CD4-positive, alpha-beta T cell treated with Interferon gamma for 1 hour (primary cell): Measurements from ENCODE around the gene CAMSAP3.
A peak's percentile ranks its signal among the peaks of the same experiment; 100 is the strongest.

Source experiments
- DNase-seq: peaks from one replicate; pipeline ENCODE4 v3.0.0-alpha.2; 2020

The CAMSAP3 gene

GRCh38 chr19:7648265-7649014 lies 52.8 kb downstream of the CAMSAP3 start:
- no peak for DNase-seq

GRCh38 chr19:7650148-7650547 lies 54.5 kb downstream of the CAMSAP3 start:
- no peak for DNase-seq

DNA sequence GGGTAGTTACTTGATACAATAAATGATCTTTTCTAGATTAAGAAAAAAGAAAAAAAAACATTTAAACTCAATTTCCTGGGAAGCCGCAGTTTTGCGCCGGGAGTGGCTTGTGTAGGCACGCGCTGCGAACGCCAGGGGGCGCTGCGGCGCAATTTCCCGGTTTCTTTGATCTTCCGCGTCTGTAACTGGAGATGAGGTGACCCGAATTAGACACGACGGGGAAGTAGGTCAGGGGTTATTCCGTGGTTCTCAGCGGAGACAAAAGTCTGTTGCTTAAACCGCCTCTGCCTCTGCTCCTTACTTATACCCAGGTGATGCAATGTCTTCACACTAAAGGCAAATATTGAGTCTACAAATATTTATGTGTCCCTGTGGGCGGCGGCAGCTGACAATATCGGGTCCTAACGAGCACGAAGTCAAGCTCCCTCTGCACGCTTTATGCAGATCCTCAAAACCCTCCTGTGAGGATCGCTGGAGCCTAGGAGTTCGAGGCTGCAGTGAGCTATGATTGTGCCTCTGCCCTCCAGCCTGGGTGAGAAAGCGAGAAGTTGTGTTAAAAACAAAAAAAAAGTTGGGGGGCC lies 56.5 kb downstream of the CAMSAP3 start:
- DNase-seq, result peak; percentile 84

- DNase-seq, result no peak
Measured at GRCh38 chr19:7654401-7654800, 58.7 kb downstream of the CAMSAP3 start.

DNA sequence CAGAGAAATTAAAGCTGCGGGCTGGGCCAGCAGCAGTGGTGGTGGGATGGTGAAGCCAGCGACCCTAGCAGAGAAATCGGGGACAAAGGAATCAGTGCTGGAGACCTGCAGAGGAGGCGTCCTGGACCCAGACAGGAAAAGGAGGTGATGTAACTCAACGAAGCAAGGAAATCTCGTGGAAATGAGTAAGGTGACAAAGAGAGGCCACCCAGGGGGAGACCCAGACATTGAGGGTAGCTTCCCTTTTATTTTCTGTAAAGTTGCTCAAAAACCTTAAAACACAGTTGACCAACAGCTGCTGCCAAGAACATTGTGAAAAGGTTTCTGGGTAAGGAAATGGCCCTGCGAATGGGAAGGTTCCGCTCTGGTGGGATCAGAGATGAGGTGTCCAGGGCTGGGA lies 59.9 kb downstream of the CAMSAP3 start:
- DNase-seq, result peak; percentile 45

DNA sequence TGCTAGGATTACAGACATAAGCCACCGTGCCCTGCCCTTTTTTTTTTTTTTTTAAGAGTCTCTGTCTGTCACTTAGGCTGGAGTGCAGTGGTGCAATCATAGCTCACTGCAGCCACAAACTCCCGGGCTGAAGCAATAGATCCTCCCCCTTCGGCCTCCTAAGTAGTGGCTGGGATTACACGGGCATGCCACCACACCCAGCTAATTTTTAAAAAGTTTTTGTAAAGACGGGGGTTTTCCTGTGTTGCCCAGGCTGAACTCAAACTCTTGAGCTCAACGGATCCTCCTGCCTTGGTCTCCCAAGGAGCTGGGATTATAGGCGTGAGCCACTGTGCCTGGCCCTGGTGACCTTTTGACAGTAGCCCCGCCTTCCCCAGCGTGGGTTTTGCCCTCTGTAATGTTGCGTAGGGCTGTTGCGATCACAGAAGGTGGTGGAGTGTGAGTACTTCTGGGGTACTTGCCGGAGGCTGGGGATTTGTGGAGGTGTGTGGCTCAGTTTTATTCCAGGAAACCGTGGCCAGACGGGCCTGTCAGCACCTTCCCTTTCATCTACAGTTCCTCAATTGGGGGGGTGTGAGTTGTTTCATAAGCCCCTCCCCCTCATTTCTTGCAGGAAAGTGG lies 61.6 kb downstream of the CAMSAP3 start:
- DNase-seq, result peak; percentile 78

DNA sequence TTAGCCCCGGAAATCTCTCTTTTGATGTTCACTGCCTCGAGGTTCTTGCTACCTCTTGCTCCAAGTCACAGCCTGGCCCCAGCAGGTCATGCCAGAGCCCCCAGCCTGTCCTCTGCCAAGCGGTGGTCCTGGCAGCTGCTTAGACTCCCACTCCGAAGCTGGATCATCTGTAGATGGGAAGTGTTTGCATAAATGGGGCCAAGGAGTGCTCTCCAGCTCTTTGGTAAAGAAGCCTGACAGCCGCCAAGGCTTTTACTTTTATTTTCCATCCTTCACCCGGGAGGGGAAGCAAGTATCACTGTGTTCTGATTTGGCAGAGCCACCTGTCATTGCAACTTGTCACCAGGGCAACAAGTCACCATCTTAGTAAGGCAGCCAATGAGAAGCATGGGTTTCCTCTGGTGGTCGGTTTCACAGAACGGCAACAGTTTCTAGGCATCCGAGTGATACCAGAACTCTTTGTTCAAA lies 62.6 kb downstream of the CAMSAP3 start:
- DNase-seq, result peak; percentile 66

DNA sequence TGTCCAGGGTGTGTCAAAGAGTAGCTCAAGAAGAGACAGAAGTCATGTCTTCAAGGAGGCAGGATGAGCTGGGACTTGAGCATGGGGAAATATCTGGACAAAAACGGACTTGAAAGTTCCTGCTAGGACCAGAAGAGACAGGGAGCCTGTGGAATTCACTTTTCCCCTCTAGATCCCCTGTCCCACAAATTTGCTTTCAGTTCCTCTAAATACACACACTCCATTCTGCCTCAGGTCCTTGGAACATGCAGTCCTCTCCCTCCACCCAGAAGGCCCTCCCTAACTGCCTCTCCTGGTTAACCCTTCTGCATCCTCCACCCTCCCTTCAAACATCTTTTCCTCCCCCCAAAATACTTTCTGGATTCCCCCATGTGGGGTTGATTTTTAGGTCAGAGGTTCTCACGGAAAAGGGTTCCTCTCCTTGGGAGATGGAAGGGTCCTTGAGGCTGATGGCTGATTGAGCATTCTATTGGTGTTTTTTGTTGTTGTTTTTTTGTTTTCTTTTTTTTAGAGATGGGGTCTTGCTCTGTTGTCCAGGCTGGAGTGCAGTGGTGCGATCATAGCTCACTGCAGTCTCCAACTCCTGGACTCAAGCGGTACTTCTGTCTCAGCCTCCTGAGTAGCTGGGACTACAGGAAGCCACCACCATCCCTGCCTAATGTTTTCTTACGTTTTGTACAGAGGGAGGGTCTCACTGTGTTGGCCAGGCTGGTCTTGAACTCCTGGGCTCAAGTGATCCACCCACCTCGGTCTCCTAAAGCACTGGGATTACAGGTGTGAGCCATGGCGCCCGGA lies 66.3 kb downstream of the CAMSAP3 start:
- no peak for DNase-seq

DNA sequence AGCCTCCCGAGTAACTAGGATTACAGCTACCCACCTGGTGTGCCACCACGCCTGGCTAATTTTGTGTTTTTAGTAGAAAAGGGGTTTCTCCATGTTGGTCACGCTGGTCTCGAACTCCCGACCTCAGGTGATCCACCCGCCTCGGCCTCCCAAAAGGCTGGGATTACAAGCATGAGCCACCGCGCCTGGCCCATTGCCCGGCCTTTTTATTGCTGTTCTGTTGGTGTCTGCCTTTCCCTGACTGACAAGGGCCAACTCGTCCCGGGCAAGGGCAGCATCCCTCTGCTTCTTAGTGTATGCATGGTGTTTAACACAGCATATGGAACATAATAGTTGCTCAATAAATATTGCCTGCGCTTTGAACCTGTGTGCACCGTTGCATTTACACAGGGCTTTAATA lies 67.0 kb downstream of the CAMSAP3 start:
- DNase-seq, result no peak

DNA sequence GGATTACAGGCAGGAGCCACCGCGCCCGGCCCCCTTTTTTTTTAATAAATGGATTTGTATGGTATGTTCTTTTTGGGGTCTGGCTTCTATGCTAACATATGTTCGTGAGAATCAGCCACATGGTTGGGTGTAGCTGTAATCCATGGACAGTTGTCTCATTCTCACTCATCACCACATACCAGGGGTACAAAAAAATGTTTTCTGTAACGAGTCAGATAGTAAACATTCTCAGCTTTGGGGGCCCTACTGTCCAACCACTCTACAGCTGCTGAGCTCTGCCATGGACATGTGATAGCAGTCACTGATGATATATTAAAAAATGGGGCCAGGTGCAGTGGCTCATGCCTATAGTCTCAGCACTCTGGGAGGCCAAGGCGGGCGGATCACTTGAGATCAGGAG lies 68.0 kb downstream of the CAMSAP3 start:
- DNase-seq, result no peak

- no peak for DNase-seq
Measured at GRCh38 chr19:7665076-7665475, 69.4 kb downstream of the CAMSAP3 start.
